Measurements from ENCODE around the gene KIAA1217.

The KIAA1217 gene

GRCh38 chr10:24501056-24501711, 292.2 kb downstream of the KIAA1217 start:
- DNase-seq (ENCODE audit: low spot score) = no peak

GRCh38 chr10:24502006-24502405, 293.1 kb downstream of the KIAA1217 start:
- DNase-seq (ENCODE audit: low spot score) = no peak

GRCh38 chr10:24502801-24503460, 294.0 kb downstream of the KIAA1217 start:
- DNase-seq (ENCODE audit: low spot score) = no peak

- peak; percentile 4 for DNase-seq (ENCODE audit: low spot score)
Observed at GRCh38 chr10:24503461-24504320, 294.8 kb downstream of the KIAA1217 start.

- no peak for DNase-seq (ENCODE audit: low spot score)
Observed at GRCh38 chr10:24505759-24506158, 296.8 kb downstream of the KIAA1217 start.

GRCh38 chr10:24513155-24513554, 304.2 kb downstream of the KIAA1217 start:
- DNase-seq (ENCODE audit: low spot score) = no peak

GRCh38 chr10:24515481-24515880, 306.5 kb downstream of the KIAA1217 start:
- no peak for DNase-seq (ENCODE audit: low spot score)

GRCh38 chr10:24518411-24518810, 309.5 kb downstream of the KIAA1217 start:
- no peak for DNase-seq (ENCODE audit: low spot score)

DNA sequence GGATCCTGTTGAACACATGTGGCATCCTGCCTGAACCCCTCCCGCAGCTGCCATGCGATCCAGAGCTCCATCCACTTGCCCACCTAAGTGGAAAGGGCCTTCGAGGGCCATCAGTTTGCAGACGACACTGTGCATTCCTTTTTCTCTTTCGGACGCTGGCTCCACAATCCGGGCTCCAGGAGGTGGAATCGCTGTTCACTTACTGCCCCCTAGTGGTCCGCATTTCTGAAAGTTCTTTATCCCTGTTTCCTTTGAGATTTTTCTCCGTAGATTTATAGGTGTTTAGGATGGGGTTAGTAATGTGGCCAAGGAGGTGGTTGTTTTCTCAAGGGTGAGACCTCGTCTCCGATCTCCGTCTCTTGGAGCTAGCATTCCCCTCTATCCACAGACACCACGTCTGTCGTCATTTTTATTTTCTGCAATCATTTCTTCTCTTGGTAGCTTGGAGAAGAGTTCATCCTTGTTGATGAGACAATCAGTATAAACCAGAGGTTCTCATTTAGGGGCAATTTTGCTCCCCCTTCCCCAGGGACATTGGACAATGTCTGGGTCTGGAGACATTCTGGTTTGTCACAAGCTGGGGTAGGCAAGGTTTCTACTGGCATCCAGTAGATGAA, 310.2 kb downstream of the KIAA1217 start:
- DNase-seq (ENCODE audit: low spot score) = peak; percentile 28

GRCh38 chr10:24519950-24520349, 311.0 kb downstream of the KIAA1217 start:
- no peak for DNase-seq (ENCODE audit: low spot score)

DNA sequence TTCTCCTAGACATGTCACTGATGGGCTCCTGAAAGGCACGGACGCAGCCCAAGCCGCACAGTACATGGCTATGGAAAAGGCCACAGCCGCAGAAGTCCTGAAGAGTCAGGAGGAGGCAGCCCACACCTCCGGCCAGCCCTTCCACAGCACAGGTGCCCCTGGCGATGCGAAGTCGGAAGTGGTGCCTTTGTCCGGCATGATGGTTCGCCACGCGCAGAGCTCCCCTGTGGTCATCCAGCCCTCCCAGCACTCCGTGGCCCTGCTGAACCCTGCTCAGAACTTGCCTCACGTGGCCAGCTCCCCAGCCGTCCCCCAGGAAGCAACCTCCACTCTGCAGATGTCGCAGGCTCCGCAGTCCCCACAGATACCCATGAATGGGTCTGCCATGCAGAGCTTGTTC, 315.4 kb downstream of the KIAA1217 start:
- DNase-seq (ENCODE audit: low spot score) = no peak

GRCh38 chr10:24526085-24526649, 317.2 kb downstream of the KIAA1217 start:
- DNase-seq (ENCODE audit: low spot score) = no peak

DNA sequence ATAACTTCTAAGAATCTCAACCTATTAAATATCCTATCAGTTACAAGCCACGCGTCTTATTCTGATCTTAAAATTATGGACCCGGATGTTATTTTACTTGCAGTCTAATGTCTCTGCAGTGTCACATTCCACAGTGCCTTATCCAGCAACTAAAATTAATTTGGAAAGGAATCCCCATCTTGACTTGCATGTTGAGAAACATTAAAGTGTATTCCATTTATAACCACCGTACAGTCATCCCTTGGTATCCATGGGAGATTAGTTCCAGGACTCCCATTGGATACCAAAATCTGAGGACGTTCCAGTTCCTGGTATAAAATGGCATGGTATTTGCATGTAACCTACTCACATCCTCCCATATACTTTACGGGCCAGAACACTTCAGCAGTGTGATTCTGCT, 320.0 kb downstream of the KIAA1217 start:
- DNase-seq (ENCODE audit: low spot score) = no peak

DNA sequence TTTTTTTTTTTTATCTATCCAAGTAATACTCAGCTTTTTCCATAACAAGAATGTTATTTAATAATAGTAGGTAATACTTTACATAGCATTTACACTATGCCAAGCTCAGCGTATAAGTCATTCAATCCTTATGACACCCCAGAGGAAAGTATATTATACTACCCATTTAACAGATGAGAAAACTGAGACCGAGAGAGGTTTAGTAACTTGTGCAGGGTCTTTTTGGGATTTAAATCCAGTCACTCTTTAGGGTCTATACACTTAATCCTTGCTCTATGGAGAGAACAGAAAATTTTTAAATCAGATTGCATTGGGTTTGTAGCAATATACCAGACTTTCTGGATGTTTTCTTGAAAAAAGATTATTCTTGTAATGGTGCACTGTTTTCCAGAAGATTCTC, 322.5 kb downstream of the KIAA1217 start:
- no peak for DNase-seq (ENCODE audit: low spot score)

GRCh38 chr10:24533981-24534380, 325.0 kb downstream of the KIAA1217 start:
- no peak for DNase-seq (ENCODE audit: low spot score)

DNA sequence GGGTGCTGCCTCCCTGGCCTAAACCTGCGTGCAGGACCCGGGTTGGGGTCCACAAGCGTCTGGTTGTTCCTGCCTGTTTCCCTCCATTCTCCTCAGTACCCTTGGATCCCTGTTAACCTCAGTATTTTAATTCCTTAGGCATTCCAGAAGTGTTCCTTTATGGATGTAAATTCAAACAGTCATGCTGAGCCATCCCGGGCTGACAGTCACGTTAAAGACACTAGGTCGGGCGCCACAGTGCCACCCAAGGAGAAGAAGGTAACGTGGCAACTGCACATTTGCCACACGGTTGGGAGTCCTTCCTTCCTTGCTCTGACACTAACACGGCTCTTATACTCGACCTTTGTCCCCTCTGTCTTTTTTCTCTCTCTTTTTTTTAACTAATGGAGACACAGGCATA, 327.7 kb downstream of the KIAA1217 start:
- no peak for DNase-seq (ENCODE audit: low spot score)

DNA sequence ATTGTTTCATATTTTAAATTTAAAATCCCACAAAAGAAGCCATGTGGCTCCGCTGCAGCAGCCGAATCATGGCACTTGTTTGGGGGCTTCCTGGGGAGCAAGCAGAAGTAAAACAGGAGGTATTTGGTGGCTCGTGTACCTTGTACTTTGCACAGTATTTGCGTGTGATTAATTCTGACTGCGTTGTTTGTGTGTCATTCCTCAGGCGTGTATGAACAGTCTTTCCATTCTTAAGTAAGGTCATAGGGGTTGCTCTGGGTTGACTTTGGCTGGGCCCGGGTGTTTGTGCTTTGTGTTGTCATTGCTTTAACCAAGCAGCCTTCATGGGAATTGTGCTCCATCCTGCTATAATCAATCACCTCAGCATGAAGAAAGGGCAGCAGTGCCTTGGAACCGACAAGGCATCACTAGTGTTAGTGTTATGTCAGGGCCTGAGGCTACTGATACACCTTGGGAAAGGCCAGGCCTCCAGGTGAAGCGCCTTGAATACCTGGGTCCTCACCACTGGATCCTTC, 332.4 kb downstream of the KIAA1217 start:
- no peak for DNase-seq (ENCODE audit: low spot score)

DNA sequence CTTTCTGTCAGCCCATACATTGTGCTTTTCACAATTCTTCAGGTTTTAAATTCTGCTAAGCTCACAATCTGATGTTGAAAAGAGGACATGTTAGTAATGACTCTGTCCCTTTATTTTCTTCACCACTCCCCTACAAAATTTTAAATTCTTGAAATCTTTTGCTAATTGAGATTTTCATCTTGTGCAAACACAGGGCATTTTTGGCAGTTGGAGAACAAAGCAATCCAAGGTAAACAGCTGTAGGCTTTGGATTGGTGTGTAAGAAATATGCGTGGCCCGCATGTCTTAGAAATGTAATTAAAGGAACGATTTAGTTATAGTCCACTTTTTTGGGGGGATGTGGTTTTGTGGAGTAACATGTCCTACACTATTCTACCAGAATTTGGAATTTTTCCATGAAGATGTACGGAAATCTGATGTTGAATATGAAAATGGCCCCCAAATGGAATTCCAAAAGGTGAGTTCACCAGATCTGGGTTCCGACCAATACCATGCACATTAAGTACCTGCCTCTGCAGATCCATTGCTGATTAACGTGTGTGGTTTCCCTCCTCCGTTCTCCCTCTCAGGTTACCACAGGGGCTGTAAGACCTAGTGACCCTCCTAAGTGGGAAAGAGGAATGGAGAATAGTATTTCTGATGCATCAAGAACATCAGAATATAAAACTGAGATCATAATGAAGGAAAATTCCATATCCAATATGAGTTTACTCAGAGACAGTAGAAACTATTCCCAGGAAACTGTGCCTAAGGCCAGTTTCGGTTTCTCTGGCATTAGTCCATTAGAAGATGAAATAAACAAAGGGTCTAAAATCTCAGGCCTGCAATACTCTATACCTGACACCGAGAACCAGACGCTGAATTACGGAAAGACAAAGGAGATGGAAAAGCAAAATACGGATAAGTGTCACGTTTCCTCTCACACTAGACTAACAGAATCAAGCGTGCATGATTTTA, 333.7 kb downstream of the KIAA1217 start:
- no peak for DNase-seq (ENCODE audit: low spot score)

- no peak for DNase-seq (ENCODE audit: low spot score)
Observed at GRCh38 chr10:24544776-24545175, 335.8 kb downstream of the KIAA1217 start.

GRCh38 chr10:24545585-24545984, 336.6 kb downstream of the KIAA1217 start:
- DNase-seq (ENCODE audit: low spot score) = no peak

DNA sequence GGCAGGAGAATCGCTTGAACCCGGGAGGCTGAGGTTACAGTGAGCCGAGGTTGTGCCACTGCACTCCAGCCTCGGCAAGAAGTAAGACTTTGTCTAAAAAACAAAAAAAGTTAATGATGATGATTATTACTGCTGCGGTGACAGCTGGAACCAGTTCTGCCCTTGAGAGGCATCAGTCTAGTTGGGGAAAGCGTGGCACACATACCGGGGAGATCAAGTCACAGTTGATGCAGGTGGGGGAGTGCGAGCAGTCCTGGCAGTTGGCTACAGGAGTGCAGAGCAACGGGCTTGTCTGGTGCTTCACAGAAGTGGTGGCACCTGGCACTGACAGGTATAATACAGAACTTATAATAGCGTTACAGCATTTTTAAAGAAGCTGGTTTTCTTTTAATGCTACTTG, 341.7 kb downstream of the KIAA1217 start:
- DNase-seq (ENCODE audit: low spot score) = no peak

Measured in CD4-positive, alpha-beta T cell treated with Interleukin-15 for 4 hours (primary cell).